Neuronal stem cell (in vitro differentiated cells): ENCODE data around the gene UBXN6.

Experiments
- DNase-seq: peaks from one replicate; pipeline ENCODE4 v3.0.0-alpha.2; 2013; ENCODE audit warnings: low spot score
- H2AFZ ChIP-seq: one replicate; pipeline ENCODE4 v1.6.1; 2013; ENCODE audit warnings: mild to moderate bottlenecking, low read length, inconsistent platforms
- H2AK5ac ChIP-seq: 2 replicates; pipeline ENCODE4 v1.6.1; 2013; ENCODE audit warnings: low read depth, mild to moderate bottlenecking, inconsistent platforms, low read length, moderate library complexity, mixed read lengths
- H2BK120ac ChIP-seq: 2 replicates; pipeline ENCODE4 v1.6.1; 2013; ENCODE audit warnings: low read depth, mild to moderate bottlenecking, inconsistent platforms, low read length, moderate library complexity, mixed read lengths
- H2BK12ac ChIP-seq: one replicate; pipeline ENCODE4 v1.6.1; 2013; ENCODE audit warnings: low read length, inconsistent platforms
- H2BK15ac ChIP-seq: 2 replicates; pipeline ENCODE4 v1.6.1; 2013; ENCODE audit warnings: mild to moderate bottlenecking, low read length, inconsistent platforms, mixed read lengths
- H2BK5ac ChIP-seq: one replicate; pipeline ENCODE4 v1.6.1; 2013; ENCODE audit warnings: inconsistent platforms, mild to moderate bottlenecking, low read length, moderate library complexity
- H3K14ac ChIP-seq: one replicate; pipeline ENCODE4 v1.6.1; 2013; ENCODE audit warnings: low read length, inconsistent platforms
- H3K18ac ChIP-seq: 2 replicates; pipeline ENCODE4 v1.6.1; 2013; ENCODE audit warnings: low read length, inconsistent platforms
- H3K23ac ChIP-seq: 2 replicates; pipeline ENCODE4 v1.6.1; 2013; ENCODE audit warnings: low read depth, mild to moderate bottlenecking, mixed read lengths, low read length, inconsistent platforms; ENCODE audit not compliant: poor library complexity
- H3K27ac ChIP-seq: replicated peaks from 3 replicates; pipeline ENCODE4 v1.5.1; 2013; ENCODE audit warnings: low read length, inconsistent platforms
- H3K27me3 ChIP-seq, 3 experiments: 2 replicates each; pipeline ENCODE4 v1.6.1; 2013; ENCODE audit warnings: low read length in 3 of 3, mild to moderate bottlenecking in 2 of 3, inconsistent platforms in 1 of 3, low read depth in 1 of 3, mixed read lengths in 1 of 3, moderate library complexity in 1 of 3; ENCODE audit not compliant: control insufficient read depth in 3 of 3, insufficient read depth in 3 of 3
- H3K36me3 ChIP-seq, 2 donors: replicated peaks in 1 of 2; 2 replicates each; pipeline ENCODE4 v1.6.1; 2013; ENCODE audit warnings: low read length in 2 of 2; ENCODE audit not compliant: control insufficient read depth in 2 of 2, insufficient read depth in 2 of 2
- H3K4ac ChIP-seq: 2 replicates; pipeline ENCODE4 v1.6.1; 2013; ENCODE audit warnings: inconsistent platforms, mild to moderate bottlenecking, low read length, moderate library complexity
- H3K4me1 ChIP-seq, 2 donors: 1 replicate in 1 of 2; 2 replicates in 1 of 2; pipeline ENCODE4 v1.6.1; 2013; ENCODE audit warnings: low read length in 2 of 2, low read depth in 1 of 2; ENCODE audit not compliant: control insufficient read depth in 2 of 2, insufficient read depth in 1 of 2
- H3K4me2 ChIP-seq: one replicate; pipeline ENCODE4 v1.6.1; 2013; ENCODE audit warnings: mild to moderate bottlenecking, low read length, inconsistent platforms; ENCODE audit not compliant: insufficient read depth, poor library complexity, severe bottlenecking
- H3K4me3 ChIP-seq, 2 donors: 2 replicates each; pipeline ENCODE4 v1.5.1; 2013; ENCODE audit warnings: low read length in 2 of 2, mild to moderate bottlenecking in 2 of 2, inconsistent platforms in 1 of 2, moderate library complexity in 1 of 2
- H3K79me1 ChIP-seq: one replicate; pipeline ENCODE4 v1.6.1; 2013; ENCODE audit warnings: low read depth, mild to moderate bottlenecking, inconsistent platforms, low read length, moderate library complexity
- H3K9ac ChIP-seq: one replicate; pipeline ENCODE4 v1.6.1; 2013; ENCODE audit warnings: mild to moderate bottlenecking, low read depth, low read length, inconsistent platforms; ENCODE audit not compliant: poor library complexity
- H3K9me3 ChIP-seq, 2 donors: replicated peaks in 1 of 2; 2 replicates each; pipeline versions ENCODE3 to v1.6.1; 2013; ENCODE audit warnings: low read length in 2 of 2, mild to moderate bottlenecking in 2 of 2, inconsistent platforms in 1 of 2, low read depth in 1 of 2, mixed read lengths in 1 of 2, moderate library complexity in 1 of 2; ENCODE audit not compliant: control insufficient read depth in 2 of 2, insufficient read depth in 1 of 2
- H4K8ac ChIP-seq: one replicate; pipeline ENCODE4 v1.6.1; 2013; ENCODE audit warnings: low read depth, mild to moderate bottlenecking, inconsistent platforms, low read length, moderate library complexity
- H4K91ac ChIP-seq: one replicate; pipeline ENCODE4 v1.6.1; 2013; ENCODE audit warnings: low read length, low read depth, mild to moderate bottlenecking, inconsistent platforms; ENCODE audit not compliant: poor library complexity
- WGBS, 2 donors: extraction: QIAGEN DNeasy Blood & Tissue Kit; methylation state at CpG; one replicate each; pipeline ENCODE4 v1.1.7; 2013; ENCODE audit warnings: missing lambda C conversion rate in 2 of 2, mixed read lengths in 1 of 2; ENCODE audit not compliant: insufficient read length in 2 of 2, insufficient replicate concordance in 1 of 2; ENCODE audit errors: extremely low coverage in 2 of 2; 5-methylcytosine and 5-hydroxymethylcytosine counted together

UBXN6 gene

GRCh38 chr19:4497770-4498389 lies 40.3 kb upstream of the UBXN6 start:
- Histone ChIP-seq H3K14ac (no peak overlapping the region), H3K9ac (no peak overlapping the region), H3K4me3 (no peak overlapping the region), H3K79me1 (peaks cover 8% of the 10 kb centered on the region), H2BK5ac (no peak overlapping the region), H2AFZ (no peak overlapping the region), H3K4me2 (no peak overlapping the region), H4K91ac (no peak overlapping the region), H3K27ac (no peak overlapping the region), H3K18ac (peak overlapping the region; percentile 28), H2BK120ac (no peak overlapping the region), H3K27me3 (peaks cover 0 to under 1% (median 0%) of the 10 kb centered on the region in 3 experiments), H3K4ac (no peak overlapping the region), H4K8ac (no peak overlapping the region), H3K36me3 (peaks cover 55 to 89% of the 10 kb centered on the region in 2 donors), H2BK12ac (no peak overlapping the region), H3K4me1 (peaks cover 0 to 4% of the 10 kb centered on the region in 2 donors), H3K9me3 (peaks cover 0 to 2% of the 10 kb centered on the region in 2 donors), H2BK15ac (no peak overlapping the region), H3K23ac (peak overlapping the region; percentile 65), H2AK5ac (no peak overlapping the region)
- no CpG with 5 or more reads among the region's 25 CpGs for WGBS, 2 donors
- DNase-seq = no peak

GRCh38 chr19:4496304-4496703 lies 38.7 kb upstream of the UBXN6 start:
- Histone ChIP-seq H2BK12ac (no peak overlapping the region), H3K79me1 (peaks cover 19% of the 10 kb centered on the region), H4K8ac (no peak overlapping the region), H3K27me3 (peaks cover 0 to 6% (median 2%) of the 10 kb centered on the region in 3 experiments), H3K4me2 (no peak overlapping the region), H2BK5ac (no peak overlapping the region), H3K14ac (no peak overlapping the region), H3K23ac (no peak overlapping the region), H2BK15ac (no peak overlapping the region), H3K9ac (no peak overlapping the region), H3K18ac (no peak overlapping the region), H3K9me3 (peaks cover 0 to 13% of the 10 kb centered on the region in 2 donors), H4K91ac (no peak overlapping the region), H3K4ac (no peak overlapping the region), H3K4me1 (peaks cover 0 to 1% of the 10 kb centered on the region in 2 donors), H3K36me3 (peaks cover 60 to 90% of the 10 kb centered on the region in 2 donors), H2AFZ (no peak overlapping the region), H3K27ac (no peak overlapping the region), H2BK120ac (no peak overlapping the region), H3K4me3 (no peak overlapping the region), H2AK5ac (no peak overlapping the region)
- no CpG with 5 or more reads among the region's 18 CpGs for WGBS, 2 donors
- DNase-seq = no peak

- no peak overlapping the region for H4K8ac ChIP-seq
- H3K9ac ChIP-seq = no peak overlapping the region
- no peak overlapping the region for H2AFZ ChIP-seq
- H2AK5ac ChIP-seq = no peak overlapping the region
- H3K4me3 ChIP-seq = peak overlapping the region in 1 of 2 donors; percentile 39
- peaks cover 0 to 13% of the 10 kb centered on the region in 2 donors for H3K9me3 ChIP-seq
- H3K36me3 ChIP-seq = peaks cover 55 to 89% of the 10 kb centered on the region in 2 donors
- no peak overlapping the region for H4K91ac ChIP-seq
- no peak overlapping the region for H2BK5ac ChIP-seq
- no peak overlapping the region for H3K23ac ChIP-seq
- H3K14ac ChIP-seq = no peak overlapping the region
- WGBS, 2 donors = no CpG with 5 or more reads among the region's 12 CpGs
- H3K4me1 ChIP-seq = peaks cover 0 to 1% of the 10 kb centered on the region in 2 donors
- no peak overlapping the region for H3K18ac ChIP-seq
- H2BK12ac ChIP-seq = no peak overlapping the region
- no peak overlapping the region for H3K27ac ChIP-seq
- peaks cover 0 to 6% (median 2%) of the 10 kb centered on the region in 3 experiments for H3K27me3 ChIP-seq
- H3K4me2 ChIP-seq = no peak overlapping the region
- H2BK120ac ChIP-seq = no peak overlapping the region
- H3K4ac ChIP-seq = no peak overlapping the region
- no peak for DNase-seq
- no peak overlapping the region for H2BK15ac ChIP-seq
- H3K79me1 ChIP-seq = peaks cover 19% of the 10 kb centered on the region
Measured at GRCh38 chr19:4495471-4495870, 37.9 kb upstream of the UBXN6 start.

- Histone ChIP-seq H2AK5ac (no peak overlapping the region), H2BK12ac (no peak overlapping the region), H3K18ac (no peak overlapping the region), H3K79me1 (peaks cover 19% of the 10 kb centered on the region), H3K4me3 (no peak overlapping the region), H3K27me3 (peaks cover 0 to 6% (median 2%) of the 10 kb centered on the region in 3 experiments), H2AFZ (no peak overlapping the region), H2BK15ac (no peak overlapping the region), H3K27ac (no peak overlapping the region), H3K4me1 (peaks cover 0 to 1% of the 10 kb centered on the region in 2 donors), H3K9me3 (peaks cover 0 to 13% of the 10 kb centered on the region in 2 donors), H3K4me2 (no peak overlapping the region), H2BK5ac (no peak overlapping the region), H4K8ac (no peak overlapping the region), H3K23ac (no peak overlapping the region), H3K14ac (no peak overlapping the region), H3K4ac (no peak overlapping the region), H4K91ac (no peak overlapping the region), H3K36me3 (peaks cover 60 to 89% of the 10 kb centered on the region in 2 donors), H3K9ac (no peak overlapping the region), H2BK120ac (no peak overlapping the region)
- WGBS, 2 donors = no CpG with 5 or more reads among the region's 8 CpGs
- DNase-seq = no peak
Measured at GRCh38 chr19:4494691-4495064, 37.1 kb upstream of the UBXN6 start.
